HG02763 (cell line): ENCODE results near the gene ABCD4.

Experiments used
- ATAC-seq: cut with Tn5 transposase; IDR thresholded peaks from one replicate; pipeline ENCODE4 v1.9.1; 2021; ENCODE audit warnings: mild to moderate bottlenecking, moderate library complexity; ENCODE audit not compliant: unreplicated experiment

ABCD4 gene

GRCh38 chr14:74238974-74239847 is 63.5 kb downstream of the ABCD4 start, which contains the start of gene VSX2:
Gene VSX2, plus strand, starts transcription at chr14:74239449. Its CDS starts 113 bp downstream, at chr14:74239562.
- no peak for ATAC-seq

DNA sequence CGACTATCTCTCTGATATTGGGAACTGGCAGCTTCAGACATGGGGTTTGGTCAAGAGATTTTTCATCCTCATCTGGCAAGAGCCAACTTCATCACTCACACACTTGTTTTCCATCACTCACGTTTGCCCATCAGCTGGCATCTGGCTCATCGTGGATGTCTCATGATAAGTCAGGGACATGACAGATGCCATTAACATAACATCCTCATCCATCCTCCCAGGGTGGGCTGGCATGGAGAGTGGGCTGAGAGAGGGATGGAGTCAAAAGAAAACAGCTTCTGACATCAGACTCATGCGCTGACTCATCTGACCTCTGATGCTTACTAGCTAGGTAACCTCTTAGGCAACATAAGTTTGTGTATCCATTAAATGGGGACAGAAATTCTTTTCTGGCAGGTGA is 65.3 kb downstream of the ABCD4 start:
- no peak for ATAC-seq
